ENCODE measurements around the gene ANKRD44.
A peak's percentile ranks its signal among the peaks of the same experiment; 100 is the strongest.

The ANKRD44 gene

DNA sequence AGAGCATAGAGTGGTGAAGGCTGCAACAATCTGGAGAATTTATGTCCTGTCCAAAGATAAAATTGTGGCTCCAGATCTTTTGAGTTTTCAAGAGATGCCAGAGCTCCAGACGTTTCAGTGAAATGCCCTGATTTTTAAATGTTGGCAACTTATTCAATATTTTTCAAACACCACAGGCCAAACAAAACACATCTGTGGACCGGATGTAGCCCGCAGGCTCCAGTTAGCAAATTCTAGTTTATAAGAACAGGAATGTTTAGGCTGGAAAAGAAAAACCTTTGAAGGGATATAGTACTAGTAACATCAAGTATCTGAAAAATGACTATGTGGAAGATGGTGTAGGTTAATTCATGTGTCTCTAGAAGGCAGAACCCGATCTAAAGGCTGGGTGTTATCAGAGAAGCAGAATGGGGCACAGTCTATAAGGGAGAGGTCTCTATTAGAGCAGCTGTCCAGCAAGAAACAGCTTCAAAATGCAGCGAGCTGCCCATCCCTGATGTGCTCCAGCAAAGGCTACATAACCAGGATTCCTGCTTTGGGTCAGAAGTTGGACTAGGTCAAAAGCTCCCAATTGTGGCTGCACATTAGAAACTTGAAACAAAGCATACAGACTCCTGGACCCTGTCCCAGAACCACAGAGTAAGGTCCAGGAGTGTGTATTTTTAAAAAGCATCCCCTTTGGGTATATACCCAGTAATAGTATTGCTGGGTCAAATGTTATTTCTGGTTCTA lies 105.9 kb downstream of the ANKRD44 start:
- DNase-seq, result no peak

DNA sequence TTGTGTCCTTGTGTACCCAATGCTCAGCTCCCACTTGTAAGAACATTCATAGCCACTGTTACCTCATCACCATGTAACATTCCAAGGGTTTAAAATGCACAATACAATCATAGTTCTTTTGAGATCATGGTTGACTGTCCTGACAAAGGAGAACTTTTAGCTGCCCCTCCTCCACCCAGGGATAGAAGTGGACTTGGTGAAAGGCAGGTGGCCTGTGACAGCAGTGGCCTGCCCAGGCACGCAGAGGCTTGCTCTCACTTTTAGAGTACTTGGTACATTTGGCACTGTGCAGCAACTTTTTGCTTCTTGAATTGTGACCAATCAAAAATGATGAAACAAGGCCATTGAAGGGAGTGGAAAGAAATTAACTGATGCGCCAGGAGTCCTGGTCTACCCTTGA lies 108.7 kb downstream of the ANKRD44 start:
- DNase-seq, result no peak

DNA sequence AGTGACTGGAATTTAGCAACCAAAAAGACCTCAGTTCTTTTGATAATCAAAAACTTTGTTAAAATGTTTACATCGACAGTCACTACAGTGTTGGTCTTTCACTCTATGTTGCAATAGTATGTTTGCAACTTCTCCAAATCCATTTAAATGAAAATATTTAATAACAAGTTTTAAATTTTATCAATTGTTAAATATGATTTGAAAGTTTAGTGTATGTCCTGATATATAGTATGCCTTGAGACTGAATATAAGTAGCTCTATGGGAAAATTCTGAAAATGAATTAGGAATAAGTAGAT lies 109.9 kb downstream of the ANKRD44 start:
- DNase-seq, result no peak

DNA sequence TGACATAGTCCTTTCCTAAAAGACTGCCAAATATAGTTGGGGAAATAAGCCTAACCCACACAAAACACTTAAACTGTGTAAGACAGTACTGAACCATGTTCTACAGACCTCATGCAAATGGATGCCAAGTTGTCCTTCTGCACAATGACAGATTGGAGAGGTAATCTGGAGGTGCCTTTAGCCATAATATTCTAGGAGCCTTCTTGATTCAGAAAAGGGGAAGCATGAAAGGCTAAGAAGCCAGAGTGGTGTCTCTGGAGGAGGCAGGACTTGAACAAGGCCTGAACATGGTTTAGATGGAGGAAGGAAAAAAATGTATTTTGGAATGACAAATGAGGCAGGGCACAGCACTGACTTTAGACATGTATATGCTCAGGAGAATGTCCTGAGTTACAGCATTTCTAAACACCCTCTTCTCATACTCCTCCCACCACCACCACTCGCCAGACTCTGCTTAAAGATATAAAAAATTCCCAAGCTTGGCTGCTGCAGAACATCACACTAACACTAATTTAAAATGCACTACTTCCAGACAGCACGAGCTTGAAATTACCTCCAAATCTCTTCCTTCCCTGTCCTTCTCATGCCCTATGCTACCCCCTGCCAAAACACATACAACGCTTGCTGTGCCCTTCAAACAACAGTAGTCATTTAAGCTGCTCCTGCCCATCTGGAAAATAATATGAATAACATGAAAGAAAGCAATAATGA lies 110.4 kb downstream of the ANKRD44 start:
- no peak for DNase-seq

DNA sequence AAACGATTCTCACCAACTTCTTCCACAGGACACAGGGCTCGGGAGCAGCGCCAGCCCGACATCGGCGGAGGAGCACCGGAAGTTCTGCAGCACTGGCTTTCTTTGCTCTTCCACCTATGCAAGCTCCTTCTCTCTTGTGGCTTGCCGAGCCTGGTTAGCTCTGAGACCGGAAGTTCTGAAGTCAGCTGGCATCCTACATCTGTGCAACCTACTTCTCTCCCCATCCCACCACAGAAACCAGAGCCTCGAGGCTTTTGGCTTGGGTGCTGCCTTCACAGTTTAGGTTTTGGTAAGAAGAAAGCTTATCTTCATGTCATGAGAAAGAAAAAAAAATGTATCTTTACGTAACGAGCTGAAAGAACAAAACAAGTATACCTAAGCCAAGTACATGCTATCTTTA lies 111.7 kb downstream of the ANKRD44 start:
- no peak for DNase-seq

DNA sequence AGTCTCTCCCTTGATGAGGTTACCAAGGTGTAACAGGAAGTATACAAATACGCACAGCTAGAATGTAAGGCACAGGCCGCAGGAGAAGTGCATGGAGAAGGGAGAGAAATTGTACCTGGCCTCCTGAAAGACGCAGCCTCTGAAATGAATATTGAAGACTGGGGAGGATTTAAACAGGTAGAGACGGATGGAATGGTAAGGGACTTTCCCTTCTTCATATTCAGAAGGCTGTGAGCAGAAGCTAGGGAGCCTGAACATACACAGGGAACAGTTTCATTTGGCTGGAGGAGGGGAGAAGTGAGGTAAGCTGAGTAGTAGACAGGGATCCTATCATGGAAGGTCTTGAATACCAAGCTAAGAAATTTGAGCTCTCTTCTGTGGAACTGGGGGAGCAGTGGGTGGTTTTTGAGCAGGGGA lies 112.7 kb downstream of the ANKRD44 start:
- peak; percentile 10 for DNase-seq

DNA sequence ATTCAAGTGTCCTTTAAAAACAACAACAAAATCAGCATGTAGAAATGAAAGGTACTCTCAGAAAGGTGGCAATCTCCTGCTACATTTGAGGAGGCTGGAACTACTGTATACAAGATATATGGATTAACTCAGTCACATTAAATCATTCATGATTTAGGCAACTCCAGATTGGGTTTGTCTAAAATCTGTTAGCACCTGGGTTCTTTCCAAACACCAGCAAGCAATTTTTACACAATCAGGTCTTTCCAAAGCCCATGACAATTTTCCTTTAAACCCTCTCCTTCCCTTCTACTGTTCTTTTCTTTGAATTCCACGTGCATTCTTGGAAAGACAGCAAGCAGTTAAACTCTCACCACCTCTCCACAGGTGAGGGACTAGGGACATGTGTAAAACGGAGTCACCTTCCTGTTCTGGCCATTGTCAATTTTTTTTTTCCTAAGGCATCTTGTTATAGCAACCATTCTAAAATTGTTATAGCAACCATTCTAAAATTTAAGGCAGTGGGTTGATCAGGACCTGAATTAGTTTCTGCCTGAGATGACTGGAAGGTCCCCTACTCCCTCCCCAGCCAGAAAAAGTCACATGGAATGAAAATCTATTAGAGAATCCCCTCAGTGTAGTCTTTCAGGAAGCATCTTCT lies 113.9 kb downstream of the ANKRD44 start:
- no peak for DNase-seq

DNA sequence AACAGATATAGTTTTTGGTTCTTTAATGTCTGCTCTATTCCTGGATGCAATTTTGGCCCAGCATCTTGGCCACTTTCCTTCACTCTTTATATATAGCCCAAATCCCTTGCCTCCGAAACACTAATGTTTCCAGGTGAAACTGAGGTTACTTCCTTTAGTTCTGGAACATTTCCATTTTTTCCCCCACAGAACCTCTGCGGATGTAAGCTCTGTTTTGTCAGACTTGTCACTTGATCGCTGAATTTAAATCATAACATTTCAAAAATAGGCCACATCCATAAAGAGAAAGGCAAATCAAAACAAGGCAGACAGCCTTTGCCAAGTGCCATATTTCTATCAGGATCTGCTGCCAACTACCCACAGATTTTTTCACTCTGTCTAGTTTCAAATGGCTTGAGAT lies 115.1 kb downstream of the ANKRD44 start:
- no peak for DNase-seq

DNA sequence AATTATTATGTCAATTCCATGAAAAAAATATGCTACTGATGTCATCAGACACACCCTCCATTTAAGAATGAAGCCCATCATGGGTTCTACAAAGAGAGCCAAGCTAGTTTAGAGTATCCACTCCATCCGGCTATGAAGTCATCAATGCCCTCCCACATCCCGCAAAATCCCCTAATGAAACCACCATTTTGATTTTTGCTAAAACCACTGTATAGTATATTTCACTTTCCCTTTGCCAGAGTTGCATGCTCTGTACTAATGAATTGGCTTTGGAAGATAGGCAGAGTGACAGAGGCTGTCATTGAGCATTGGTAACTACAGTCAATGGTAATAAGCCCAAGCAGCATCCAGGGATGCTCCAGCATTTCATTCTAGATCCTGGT lies 118.6 kb downstream of the ANKRD44 start:
- DNase-seq, result no peak

DNA sequence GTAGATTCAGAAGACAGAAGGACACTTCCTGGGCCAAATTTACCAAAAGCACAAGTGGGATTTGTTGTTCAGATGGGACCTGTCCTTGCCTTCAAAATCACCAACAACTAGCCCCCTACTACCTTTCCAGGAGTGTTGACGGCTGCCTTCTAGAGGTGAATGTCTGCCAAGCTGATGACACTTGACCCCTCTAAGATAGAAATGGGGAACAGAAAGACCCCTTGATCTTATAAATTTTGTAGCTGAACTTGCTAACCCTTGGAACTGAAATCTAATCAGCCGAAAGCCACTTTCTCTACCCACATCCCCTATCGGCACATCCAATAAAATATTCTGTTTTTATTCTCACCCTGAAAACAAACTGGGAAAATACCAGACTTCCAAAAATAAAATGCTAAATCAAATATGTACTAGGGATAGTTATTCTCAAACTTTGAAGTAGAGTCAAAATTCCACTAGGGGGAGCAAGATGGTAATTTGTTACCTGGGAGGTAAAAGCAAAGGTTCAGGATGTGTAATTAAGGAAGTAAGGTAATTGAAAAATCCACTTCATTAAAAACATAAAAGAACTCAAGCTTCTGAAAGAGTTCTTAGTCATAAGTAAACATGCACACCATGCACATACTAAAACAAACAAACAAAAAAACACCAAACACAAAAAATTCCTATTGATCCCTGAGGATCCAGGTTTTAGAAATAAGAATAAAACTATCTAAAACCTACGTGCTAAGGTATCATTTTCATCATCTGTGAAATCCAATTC lies 119.2 kb downstream of the ANKRD44 start:
- DNase-seq, result peak; percentile 63

DNA sequence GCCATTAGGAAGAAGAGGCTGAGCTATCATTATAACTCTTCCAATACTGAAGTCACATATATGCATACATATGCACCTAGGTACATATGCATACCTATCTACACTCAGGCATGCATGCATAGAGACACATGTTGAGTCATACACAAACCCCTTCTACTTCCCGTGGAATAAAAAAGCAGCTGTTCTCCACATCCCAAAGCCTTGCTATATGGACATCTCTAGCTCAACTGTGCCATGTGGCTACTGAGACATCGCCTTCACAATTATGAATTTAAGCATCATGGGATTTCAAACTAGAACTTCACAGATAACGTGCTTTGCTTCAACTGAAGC lies 120.5 kb downstream of the ANKRD44 start:
- no peak for DNase-seq

DNA sequence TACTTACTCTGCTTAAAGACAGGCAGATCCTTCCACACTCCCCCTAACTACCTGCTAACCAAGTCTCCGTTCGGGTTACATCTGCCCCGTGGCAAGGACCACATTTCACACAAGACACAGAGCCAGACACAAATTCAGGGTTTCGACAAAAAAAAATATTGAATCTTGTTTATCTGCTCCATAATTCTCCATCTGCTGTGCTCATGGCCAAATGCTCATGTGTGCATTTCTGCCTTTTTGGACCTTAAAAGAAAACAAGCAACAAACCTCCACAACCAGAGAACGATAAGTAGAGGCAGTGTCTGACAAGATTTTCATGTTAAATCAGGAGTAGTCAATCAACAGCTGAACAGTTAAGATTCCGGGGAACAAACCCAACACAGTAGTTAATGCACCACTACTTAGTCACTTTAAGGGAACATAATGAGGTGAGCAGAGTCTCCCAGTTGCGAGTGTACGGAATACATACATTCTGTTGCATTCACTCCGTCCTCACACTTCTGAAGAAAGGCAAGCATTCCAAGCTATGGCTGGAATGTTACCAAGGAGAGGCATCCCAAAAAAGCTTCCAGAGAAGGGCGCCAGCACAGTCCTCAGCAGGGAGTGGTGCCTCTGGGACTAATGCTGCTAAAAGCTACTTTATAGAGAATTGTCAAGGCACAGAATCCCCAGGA lies 121.0 kb downstream of the ANKRD44 start:
- DNase-seq, result no peak

DNA sequence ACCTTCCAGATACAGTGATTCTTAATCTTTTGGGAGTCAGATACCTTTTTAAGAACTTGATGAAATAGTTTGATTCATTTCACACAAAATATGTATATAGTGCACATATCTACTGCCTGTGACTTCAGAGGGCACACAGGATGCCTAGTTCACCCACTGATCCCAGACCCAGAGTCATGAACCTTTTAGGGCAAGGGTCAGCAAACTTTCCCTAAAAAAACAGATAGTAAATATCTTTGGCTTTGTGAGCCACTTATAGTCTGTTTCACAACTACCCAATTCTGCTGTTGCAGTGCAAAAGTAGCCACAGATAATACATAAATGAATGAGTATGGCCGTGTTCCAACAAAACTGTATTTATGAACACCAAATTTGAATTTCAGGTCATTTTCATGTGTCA lies 124.9 kb downstream of the ANKRD44 start:
- no peak for DNase-seq

DNA sequence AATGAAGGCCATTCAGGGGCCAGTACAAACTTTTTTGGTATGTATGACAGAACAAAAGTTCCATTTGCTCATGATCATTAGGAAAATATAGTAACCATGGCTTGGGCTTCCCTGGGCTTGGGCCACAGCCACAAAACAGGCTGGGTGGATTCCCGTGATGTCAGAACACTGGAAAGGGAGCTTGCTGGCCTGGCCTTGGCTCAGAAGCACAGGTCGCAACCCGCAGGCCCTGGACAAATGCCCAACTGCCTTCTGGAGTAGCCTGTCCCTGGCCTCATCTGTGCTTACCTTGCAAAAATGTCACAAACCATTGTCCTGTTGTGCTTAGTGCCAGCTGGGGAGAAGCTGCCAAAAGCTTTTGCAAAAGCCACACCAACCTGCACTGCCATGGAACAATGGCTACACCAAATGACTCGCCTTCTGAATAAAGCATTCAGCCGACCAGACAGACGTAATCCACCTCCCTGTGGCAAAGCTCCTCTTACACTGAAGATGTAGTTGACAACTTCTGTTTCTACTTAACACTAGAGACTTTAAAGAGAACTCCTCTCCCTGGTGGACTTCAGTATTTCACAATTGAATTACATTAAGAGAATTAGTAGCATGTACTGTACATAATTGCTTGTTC lies 125.5 kb downstream of the ANKRD44 start:
- no peak for DNase-seq

DNA sequence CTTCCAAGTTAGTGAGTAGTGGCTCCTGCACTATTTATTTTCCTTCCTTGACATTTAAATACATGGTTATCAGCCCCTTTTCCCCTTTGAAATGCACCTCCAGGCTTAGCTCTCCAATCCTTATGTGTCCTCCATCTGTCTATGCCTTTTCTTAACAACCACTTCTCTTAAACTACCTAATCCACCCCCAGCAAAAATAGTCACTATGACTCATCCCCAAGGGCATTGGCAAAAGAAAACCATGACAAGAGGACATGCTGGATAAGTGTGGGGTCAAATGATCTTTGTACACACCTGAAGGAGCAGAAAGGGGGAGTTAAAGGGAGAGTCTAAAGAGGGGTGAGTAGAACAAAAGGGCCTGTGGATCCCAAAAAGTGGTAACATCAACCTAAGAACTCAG lies 127.2 kb downstream of the ANKRD44 start:
- DNase-seq, result no peak

DNA sequence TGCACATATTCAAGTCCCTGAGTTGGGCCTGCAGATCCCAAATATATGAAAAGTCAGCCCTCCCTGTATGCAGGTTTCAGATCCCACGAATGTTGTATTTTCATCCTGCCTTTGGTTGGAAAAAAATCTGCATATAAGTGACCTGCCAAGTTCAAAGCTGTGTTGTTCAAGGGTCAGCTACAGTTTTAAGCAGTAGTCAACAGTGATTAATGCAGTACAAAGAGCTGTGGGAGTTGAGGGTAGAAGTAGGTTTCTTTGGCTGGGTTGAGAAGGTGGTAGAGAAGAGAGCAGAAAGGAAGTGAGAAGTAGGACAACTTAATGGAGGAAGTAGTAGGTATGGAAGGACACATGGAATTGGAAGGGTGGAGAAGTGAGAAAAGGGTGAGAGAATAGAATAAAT lies 127.9 kb downstream of the ANKRD44 start:
- no peak for DNase-seq

DNA sequence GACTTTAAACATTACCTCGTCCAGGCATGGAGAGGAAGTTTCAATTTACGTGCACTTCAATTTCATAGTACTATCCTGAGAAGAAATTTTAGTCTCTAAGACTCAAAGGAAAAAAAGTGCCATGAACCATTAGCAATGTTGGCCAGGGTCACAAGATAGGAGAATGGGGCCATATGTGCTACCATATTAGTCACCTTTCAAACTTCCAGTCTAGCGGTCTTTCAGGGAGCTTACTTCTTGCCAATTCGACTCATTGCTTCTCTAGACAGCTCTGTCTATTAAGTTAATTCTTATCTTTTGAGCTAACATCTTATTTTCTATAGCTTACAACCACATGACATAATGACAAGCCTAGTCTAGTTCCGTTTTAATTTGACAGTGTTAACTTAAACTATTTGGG lies 129.1 kb downstream of the ANKRD44 start:
- DNase-seq, result no peak

DNA sequence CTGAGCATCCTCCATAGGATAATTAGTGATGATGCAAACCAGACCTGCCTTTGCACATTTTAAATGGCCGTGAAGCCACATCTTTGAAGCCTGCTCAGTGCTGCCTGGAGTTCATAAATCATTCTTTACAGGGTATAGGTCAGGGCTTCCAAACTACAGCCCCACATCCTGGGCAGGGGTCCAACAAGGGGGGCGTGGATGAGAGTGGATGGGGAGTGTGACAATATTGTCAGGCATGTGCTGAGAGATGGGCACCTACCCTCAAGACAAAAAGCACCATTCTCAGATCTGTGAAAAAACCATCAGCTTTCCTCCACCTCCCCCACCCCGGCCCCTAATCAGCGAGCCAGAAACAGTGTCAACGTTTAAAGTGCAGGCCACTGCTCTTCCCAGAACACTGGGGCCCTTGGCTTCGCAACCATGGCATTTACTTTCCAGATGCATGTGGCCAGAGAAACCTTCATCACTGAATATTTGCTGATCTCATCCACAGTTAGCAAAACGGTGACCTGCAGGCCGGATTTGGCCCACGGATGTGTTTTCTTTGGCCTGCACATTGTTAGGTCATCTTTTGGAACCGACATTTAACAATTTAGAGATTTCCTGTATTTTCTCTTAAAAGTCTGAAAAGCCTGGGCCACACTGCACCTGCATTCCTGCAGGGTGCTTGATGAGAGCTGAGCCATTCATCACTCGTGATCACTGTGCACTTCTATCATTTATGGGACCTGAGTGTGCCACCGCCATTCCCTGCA lies 130.7 kb downstream of the ANKRD44 start:
- DNase-seq, result no peak

DNA sequence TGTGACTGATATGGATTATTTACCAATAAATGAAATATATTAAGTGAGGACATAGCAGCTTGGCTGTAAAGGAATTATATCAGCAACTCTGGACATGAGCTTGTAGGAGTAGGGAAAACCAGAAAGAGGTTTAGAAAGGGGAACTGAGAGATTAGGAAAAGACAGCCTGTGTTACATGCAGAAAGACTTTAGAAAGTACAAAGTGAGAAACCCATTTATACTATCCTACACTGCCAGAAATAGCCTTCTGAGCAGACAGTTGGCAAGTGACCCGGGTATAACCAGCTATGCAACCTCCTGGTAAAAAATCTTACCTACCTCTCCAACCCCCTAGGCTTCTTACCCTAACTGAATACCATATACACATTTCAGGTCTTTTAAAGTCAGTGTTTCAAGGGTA lies 134.1 kb downstream of the ANKRD44 start:
- no peak for DNase-seq

DNA sequence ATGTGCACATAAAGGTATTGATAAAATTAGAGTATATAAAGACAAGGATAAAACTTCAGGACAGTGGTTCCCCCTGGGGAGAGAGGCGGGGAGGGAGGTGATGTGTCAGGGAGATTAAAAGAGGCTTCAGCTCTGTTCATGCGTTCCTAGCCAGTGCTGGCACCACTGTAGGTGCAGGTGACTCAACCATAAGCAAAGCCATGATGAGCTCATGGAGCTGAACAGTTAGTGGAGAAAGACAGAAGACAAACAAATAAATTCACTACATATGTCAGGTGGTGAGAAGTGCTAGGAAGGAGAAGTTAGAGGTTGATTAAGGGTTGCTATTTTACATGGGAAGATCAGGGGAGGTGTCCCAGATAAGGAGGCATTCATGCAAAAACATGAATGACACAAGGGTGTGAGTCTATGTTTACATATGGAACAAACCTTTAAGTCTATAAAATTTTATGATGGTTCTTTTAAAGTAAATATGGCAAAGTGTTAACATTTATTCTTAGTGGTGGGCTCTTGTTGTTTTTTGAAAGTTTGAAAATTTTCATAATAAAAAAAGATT lies 136.0 kb downstream of the ANKRD44 start:
- peak; percentile 5 for DNase-seq

DNA sequence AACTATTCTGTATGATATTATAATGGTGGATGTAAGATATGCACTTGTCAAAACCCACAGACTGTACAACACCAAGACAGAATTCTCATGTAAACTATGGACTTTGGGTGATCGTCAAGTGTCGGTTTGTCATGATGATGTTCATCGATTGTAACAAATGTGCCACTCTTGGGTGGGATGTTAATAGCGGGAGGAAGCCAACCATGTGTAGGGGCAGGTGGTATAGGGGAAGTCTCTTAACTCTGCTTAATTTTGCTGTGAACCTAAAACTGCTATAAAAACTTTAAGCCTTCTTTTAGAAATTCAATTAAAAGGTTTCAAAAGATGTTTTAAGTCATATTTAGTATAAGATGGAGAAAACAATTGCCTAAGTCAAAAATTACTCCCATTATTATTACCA lies 139.0 kb downstream of the ANKRD44 start:
- DNase-seq, result no peak

DNA sequence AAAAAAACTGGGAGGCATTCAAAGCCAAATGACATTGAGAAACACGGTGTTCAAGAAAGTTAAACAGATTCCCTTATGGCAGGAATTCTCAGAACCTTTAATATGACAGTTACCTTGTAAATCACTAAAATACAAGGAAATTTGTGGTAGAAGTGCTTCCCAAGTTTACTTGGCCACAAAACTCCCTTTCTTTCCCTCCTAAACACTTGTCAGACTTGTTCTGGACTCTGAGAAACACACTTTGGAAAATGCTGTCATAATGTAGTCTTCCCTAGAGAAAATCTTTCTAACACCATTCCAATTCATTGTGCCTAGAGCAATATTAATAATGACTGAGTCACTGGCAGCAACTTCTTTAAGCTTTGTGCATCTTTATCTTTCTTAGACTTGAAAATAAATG lies 140.4 kb downstream of the ANKRD44 start:
- DNase-seq, result no peak

Measured in NCI-H2029 (cell line).